GM18526 (cell line): Measurements from ENCODE around the gene SLC38A8.

Experiments
- POLR2A ChIP-seq: IDR thresholded peaks from 3 replicates; pipeline ENCODE4 v1.6.1; 2011; ENCODE audit not compliant: insufficient read length; ENCODE audit errors: extremely low read depth

SLC38A8 gene

GRCh38 chr16:83975590-83976260 is 66.9 kb downstream of the SLC38A8 start:
- TF ChIP-seq POLR2A, result no peak

DNA sequence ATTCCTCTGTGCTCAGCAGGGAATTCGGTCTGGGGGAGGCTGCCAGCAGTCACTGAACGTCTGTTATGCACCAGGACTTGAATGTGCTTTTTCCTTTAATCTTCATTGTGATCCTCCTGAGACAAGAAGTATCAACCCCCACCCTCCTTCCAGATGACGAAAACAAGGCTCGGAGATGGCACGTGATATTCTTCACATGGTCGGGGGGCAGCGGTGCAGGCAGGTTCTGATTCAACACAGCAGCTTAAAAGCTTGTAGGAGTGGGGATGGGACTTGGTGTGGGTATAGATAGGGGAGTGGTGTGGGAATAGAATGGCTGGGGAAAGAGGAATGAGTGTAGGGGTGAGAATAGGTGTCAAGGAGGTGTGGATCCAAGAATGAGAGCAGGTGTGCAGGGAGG is 68.1 kb downstream of the SLC38A8 start:
- TF ChIP-seq POLR2A, result no peak

DNA sequence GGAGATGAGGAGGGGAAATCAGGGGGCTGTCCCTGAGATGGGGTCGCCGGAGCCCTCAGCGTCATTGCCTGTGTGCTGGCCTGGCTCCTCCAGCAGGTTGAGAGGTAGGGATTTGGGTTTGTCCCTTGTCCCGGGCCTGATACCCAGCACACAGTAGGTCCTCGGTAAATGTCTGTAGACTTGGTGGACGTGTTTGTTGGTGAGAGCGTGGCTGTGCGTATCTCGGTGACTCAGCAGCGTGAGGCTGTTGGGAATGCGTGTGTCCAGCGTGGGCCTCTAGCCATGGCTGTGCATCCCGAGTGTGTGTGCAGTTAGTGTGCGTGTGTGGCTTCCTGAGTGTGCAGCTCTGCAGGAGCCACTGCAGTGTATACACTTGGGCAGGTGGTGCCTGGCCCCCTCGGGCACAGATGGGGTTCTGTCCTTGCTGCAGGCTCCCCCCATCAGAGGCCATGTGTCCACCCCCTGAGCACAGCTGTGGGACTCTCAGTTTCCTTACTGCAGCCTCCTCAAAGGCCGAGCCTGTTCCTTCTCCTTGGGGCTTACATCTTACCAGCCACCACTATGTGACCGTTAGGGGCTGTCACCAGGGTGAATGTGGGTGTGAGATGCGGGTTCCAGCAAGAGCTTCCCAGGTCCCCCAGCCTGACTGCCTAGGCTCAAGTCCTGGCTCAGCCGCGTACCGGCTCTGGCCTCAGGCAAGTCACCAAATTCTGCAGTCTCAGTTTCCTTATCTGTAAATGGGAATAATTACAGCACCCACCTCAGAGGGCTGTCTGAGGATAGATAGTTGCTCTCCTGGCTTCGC is 68.8 kb downstream of the SLC38A8 start:
- TF ChIP-seq POLR2A, result no peak

DNA sequence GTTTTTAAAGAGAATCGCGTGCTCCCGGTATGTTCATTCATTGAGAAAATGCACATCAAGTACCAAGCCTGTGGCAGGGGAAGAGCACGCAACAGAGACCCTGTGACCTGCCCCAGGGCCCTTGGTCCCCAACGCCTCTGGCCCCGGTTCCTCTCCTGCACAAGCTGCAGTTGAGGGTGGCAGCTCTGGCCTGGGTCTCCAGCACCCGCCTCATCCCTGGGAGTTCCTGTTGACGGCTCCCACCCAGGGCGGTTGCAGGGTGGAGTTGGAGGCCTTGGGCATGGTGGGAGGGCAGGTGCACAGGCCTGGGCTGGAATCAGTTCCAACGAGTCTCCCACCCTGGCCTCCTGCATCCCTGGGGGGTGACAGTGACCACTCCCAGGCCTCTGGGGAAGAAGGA is 69.5 kb downstream of the SLC38A8 start:
- no peak for TF ChIP-seq POLR2A

GRCh38 chr16:83972256-83973008 is 70.2 kb downstream of the SLC38A8 start:
- TF ChIP-seq POLR2A, result no peak

GRCh38 chr16:83971165-83972130 is 71.1 kb downstream of the SLC38A8 start:
- TF ChIP-seq POLR2A, result no peak

DNA sequence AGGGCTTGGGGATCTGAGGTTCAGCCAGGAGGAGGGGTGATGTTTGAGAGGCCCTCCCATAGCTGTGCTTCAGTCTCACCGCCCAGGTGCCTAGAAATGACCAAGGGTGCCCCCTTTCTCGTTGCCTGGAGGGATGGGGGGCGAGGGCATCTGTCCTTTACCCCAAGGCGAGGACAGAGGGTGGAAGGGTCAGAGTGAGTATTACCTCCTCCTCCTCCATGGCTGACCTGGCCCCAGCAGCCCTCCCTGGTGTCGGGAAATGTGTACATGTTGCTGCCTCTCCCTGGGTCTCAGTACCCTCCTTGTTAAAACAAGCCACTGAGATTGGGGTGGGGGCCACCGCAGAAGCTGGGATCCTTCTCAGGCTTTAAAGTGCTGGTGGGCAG is 72.2 kb downstream of the SLC38A8 start:
- TF ChIP-seq POLR2A, result no peak

DNA sequence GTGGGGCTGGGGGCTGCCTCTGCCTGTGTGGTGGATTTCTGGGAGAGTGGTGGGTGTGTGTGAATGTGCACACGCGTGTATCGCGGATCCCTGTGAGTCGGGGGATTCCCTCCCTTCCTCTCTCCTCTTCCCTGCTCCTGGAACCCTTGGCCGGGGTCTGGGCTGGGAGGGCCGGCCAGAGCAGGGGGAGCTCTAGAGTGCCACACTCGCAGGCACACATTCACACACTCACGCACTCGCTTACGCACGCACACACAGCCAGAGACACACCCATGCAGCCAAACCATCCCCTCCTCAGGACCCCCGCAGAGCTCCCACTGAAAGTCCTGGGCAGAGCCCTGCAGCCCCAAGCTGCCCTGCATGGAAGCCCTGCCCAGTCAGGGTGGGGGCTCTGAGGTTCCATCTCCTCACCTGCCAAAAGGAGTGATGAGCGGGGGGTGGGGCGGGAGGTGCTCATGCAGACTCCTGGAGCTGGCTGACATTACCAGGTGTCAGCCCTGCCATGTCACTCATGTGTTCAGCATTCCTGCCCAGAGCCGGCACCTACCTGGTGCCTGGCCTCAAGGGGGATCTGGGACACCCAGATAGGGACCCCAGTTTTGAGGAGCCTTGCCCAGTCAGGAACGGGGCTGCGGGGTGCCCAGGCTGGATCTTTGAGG is 72.7 kb downstream of the SLC38A8 start:
- TF ChIP-seq POLR2A, result no peak

- no peak for TF ChIP-seq POLR2A
These were observed 73.5 kb downstream of the SLC38A8 start for GRCh38 chr16:83968891-83969649.

GRCh38 chr16:83968306-83968851 is 74.2 kb downstream of the SLC38A8 start:
- no peak for TF ChIP-seq POLR2A

DNA sequence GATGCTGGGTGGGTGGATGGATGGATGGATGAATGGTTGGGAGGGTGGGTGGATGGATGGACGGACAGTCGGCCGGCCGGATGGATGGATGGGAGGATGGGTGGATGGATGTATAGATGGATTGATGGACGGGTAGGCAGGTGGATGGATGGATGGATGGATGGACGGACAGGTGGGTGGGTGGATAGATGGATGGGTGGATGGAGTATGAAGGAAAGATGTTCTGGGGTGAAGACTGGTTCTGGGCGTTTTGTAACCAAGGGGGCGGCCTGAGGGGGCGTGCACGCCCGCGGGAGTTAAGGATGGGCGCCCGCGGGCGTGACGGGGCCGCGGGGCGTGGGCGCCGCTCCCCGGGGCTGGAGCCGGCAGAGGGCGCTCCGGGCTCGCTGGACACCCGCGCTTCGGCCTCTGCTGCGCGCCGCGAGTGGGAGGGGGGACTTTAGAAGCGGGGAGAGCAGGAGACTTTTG is 74.7 kb downstream of the SLC38A8 start, which contains the start of gene NECAB2:
NECAB2 (plus strand) TSS at position 407 of the 468 bp plus-strand sequence. CDS start 405 bp downstream, outside the sequence.
- no peak for TF ChIP-seq POLR2A

- TF ChIP-seq POLR2A, result no peak
These were observed 75.5 kb downstream of the SLC38A8 start for GRCh38 chr16:83967091-83967490.

DNA sequence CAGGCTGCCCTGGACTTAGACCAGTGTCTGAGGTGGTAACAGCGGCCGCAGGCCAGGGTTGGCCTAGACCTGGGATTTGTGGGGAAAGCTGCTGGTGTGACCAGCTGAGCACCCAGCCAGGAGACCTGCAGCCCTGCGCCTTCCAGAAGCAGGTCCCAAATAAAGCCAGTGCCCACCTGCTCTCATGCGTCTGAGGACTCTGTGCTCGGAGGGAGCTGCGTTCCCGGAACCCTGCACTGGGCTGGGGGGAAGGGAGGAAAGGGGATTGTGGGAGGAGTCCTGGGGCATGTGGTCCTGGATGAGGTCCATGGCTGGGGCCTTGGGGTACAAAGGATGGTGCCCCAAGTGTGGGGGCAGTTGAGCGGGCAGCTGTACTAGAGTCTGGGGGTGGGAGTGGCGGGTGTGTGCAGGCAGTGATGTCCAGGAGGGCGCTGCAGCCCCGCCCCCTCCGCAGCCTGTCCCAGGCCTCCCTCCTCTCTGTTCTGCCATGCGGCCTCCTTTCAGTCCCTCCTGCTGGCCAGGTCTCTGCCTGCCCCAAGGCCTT is 76.4 kb downstream of the SLC38A8 start:
- no peak for TF ChIP-seq POLR2A
